DND-41 (cell line): ENCODE data around the gene WNT9B.

Experiments used
- ATAC-seq: fragments of 200-7000 bp; cut with Tn5 transposase; 3 replicates; pipeline ENCODE4 v1.9.1; 2021; ENCODE audit warnings: low read depth; ENCODE audit not compliant: insufficient read depth
- DNase-seq: peaks from one replicate; pipeline ENCODE4 v3.0.0-alpha.2; 2020
- H2AFZ ChIP-seq: 2 replicates; pipeline ENCODE4 v1.6.0; 2012; ENCODE audit warnings: low read depth, low read length
- H3K27ac ChIP-seq: 2 replicates; pipeline ENCODE4 v1.5.1; 2012; ENCODE audit warnings: low read length, inconsistent platforms
- H3K27me3 ChIP-seq: fragments of 200-600 bp; sonication (generic); 2 replicates; pipeline ENCODE4 v1.6.0; 2012; ENCODE audit warnings: low read length, mild to moderate bottlenecking, inconsistent platforms; ENCODE audit not compliant: insufficient read depth, poor library complexity
- H3K36me3 ChIP-seq: 2 replicates; pipeline ENCODE4 v1.5.1; 2012; ENCODE audit warnings: low read length, inconsistent platforms; ENCODE audit not compliant: insufficient read depth
- H3K4me1 ChIP-seq: 2 replicates; pipeline ENCODE4 v1.5.1; 2012; ENCODE audit warnings: mild to moderate bottlenecking, low read length; ENCODE audit not compliant: insufficient read depth
- H3K4me2 ChIP-seq: 2 replicates; pipeline ENCODE4 v1.6.0; 2012; ENCODE audit warnings: mild to moderate bottlenecking, moderate library complexity, low read length, inconsistent platforms; ENCODE audit not compliant: insufficient read depth
- H3K4me3 ChIP-seq, 2 experiments: fragments of 200-600 bp in 1 of 2; shearing (Covaris generic) in 1 of 2; 2 replicates each; pipeline ENCODE4 v1.5.1; 2012 to 2016; ENCODE audit warnings: inconsistent platforms in 2 of 2, low read length in 2 of 2, mild to moderate bottlenecking in 2 of 2, low read depth in 1 of 2, moderate library complexity in 1 of 2
- H3K79me2 ChIP-seq: 2 replicates; pipeline ENCODE4 v1.6.0; 2012; ENCODE audit warnings: low read length, inconsistent platforms; ENCODE audit not compliant: insufficient read depth
- H3K9ac ChIP-seq: 2 replicates; pipeline ENCODE4 v1.6.0; 2012; ENCODE audit warnings: low read depth, mild to moderate bottlenecking, inconsistent platforms, low read length, moderate library complexity
- H3K9me3 ChIP-seq: 2 replicates; pipeline ENCODE4 v1.5.1; 2012; ENCODE audit warnings: low read length, moderate library complexity, mild to moderate bottlenecking, inconsistent platforms; ENCODE audit not compliant: insufficient read depth, severe bottlenecking
- H4K20me1 ChIP-seq: 2 replicates; pipeline ENCODE4 v1.6.0; 2012; ENCODE audit warnings: low read length; ENCODE audit not compliant: insufficient read depth
- CTCF ChIP-seq: IDR thresholded peaks from 2 replicates; pipeline ENCODE4 v1.5.1; 2012; ENCODE audit warnings: borderline replicate concordance, low read length, moderate library complexity, mild to moderate bottlenecking; ENCODE audit not compliant: poor library complexity, severe bottlenecking; ENCODE audit errors: extremely low read depth
- EZH2 ChIP-seq: IDR thresholded peaks from 3 replicates; pipeline ENCODE4 v1.6.1; 2012; ENCODE audit warnings: borderline replicate concordance, low read depth, mild to moderate bottlenecking, moderate library complexity, low read length, inconsistent platforms; ENCODE audit not compliant: severe bottlenecking

Gene WNT9B

DNA sequence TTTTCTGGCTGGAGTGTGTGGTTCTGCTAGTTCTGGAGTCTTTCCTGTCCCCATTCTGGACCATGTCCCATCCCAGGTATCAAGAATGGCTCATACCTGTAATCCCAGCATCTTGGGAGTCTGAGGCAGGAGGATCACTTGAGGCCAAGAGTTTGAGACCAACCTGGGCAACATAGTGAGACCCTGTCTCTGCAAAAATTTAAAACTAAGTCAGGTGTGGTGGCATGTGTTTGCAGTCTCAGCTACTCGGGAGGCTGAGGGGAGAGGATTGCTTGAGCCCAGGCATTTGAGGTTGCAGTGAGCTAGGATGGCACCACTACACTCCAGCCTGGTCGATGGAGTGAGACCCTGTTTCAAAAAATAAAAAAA is 17.6 kb upstream of the WNT9B start:
- no peak for TF ChIP-seq EZH2
- no peak for TF ChIP-seq CTCF
- H3K27me3 ChIP-seq: peaks cover 7% of the 10 kb centered on the region
- ATAC-seq: no peak
- 0 out of 2 replicates have a peak, but pooled peaks cover 6% of the 10 kb centered on the region for H3K4me1 ChIP-seq
- H3K9ac ChIP-seq: no peak overlapping the region
- H4K20me1 ChIP-seq: no peaks in the 10 kb centered on the region
- H3K4me2 ChIP-seq: no peak overlapping the region
- H3K27ac ChIP-seq: no peak overlapping the region
- H3K36me3 ChIP-seq: no peaks in the 10 kb centered on the region
- no peak overlapping the region for H3K4me3 ChIP-seq
- H3K79me2 ChIP-seq: no peaks in the 10 kb centered on the region
- H2AFZ ChIP-seq: no peak overlapping the region
- DNase-seq: no peak
- H3K9me3 ChIP-seq: no peaks in the 10 kb centered on the region

- Histone ChIP-seq H3K27me3 (peaks cover 7% of the 10 kb centered on the region), H3K9me3 (no peaks in the 10 kb centered on the region), H3K4me3 (no peak overlapping the region), H3K27ac (no peak overlapping the region), H3K79me2 (no peaks in the 10 kb centered on the region), H3K4me2 (no peak overlapping the region), H2AFZ (no peak overlapping the region), H3K36me3 (no peaks in the 10 kb centered on the region), H3K9ac (no peak overlapping the region), H3K4me1 (0 out of 2 replicates have a peak, but pooled peaks cover 6% of the 10 kb centered on the region), H4K20me1 (no peaks in the 10 kb centered on the region)
- TF ChIP-seq EZH2: no peak
- TF ChIP-seq CTCF: no peak
- DNase-seq: no peak
- ATAC-seq: no peak
These were observed 16.5 kb upstream of the WNT9B start for GRCh38 chr17:46834846-46835245.

DNA sequence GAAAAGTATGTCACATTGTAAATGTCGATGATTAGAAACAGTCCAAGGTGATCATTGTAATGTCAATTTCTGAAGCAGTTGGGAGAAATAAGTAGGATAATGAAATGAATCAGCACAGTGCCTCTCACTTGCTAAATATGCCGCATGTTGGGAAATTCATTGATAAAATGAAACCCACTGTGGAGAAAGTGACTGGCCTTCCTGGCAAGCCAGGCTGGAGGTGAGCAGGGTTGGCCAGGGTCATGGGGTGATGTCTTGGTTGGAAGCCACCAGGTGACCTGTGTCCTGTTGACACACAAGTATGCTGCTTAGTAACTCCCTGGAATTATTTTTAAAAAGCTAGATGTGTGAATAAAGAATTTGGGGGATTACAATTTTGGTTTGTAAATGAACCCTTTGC is 14.9 kb upstream of the WNT9B start:
- Histone ChIP-seq H4K20me1 (no peaks in the 10 kb centered on the region), H3K79me2 (no peaks in the 10 kb centered on the region), H3K4me2 (no peak overlapping the region), H3K4me3 (no peak overlapping the region), H3K9me3 (no peaks in the 10 kb centered on the region), H3K27me3 (peaks cover 7% of the 10 kb centered on the region), H2AFZ (no peak overlapping the region), H3K4me1 (0 out of 2 replicates have a peak, but pooled peaks cover 6% of the 10 kb centered on the region), H3K36me3 (no peaks in the 10 kb centered on the region), H3K9ac (no peak overlapping the region), H3K27ac (no peak overlapping the region)
- DNase-seq (no peak), ATAC-seq (no peak)
- TF ChIP-seq CTCF (no peak), EZH2 (no peak)

DNA sequence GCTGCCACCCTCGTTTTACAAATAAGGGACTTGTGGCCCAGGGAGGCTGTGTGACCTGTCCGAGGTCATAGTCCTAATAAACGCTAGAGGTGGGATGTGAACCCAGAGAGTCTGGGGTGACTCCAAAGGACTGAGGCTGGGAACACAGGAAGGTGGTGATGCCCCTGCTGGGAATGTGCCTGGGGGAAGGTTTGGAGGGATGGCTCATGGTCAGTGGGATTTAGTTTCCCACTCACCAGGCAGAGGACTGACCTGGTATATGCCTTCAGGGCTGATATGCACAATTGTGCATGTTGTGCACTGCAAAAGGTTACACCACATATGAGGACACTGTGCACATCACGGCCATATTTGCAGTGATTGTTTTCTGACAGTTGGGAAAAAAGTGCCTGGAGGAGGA is 13.9 kb upstream of the WNT9B start:
- ATAC-seq: no peak

More for the DNA sequence above, 13.9 kb upstream of the WNT9B start:
- no peaks in the 10 kb centered on the region for H3K9me3 ChIP-seq
- H3K4me2 ChIP-seq: no peak overlapping the region
- no peaks in the 10 kb centered on the region for H3K79me2 ChIP-seq
- no peaks in the 10 kb centered on the region for H3K36me3 ChIP-seq
- H3K27ac ChIP-seq: no peak overlapping the region
- H3K9ac ChIP-seq: no peak overlapping the region
- H2AFZ ChIP-seq: no peak overlapping the region
- peaks cover 7% of the 10 kb centered on the region for H3K27me3 ChIP-seq
- no peak overlapping the region for H3K4me3 ChIP-seq
- no peak for TF ChIP-seq CTCF
- no peak for TF ChIP-seq EZH2
- H3K4me1 ChIP-seq: 0 out of 2 replicates have a peak, but pooled peaks cover 6% of the 10 kb centered on the region
- H4K20me1 ChIP-seq: no peaks in the 10 kb centered on the region
- no peak for DNase-seq
